BLaER1 treated with 17β-estradiol and CSF1 and Interleukin-3, amounts not matched to agents 10 nM and 100 nM (cell line): ENCODE data around the gene SH3RF1.

ENCODE experiments used
- H3K27ac ChIP-seq, 11 experiments: shearing (Covaris generic); formaldehyde crosslinking; 2 replicates each; pipeline ENCODE4 v1.8.1; 2022
- H3K27me3 ChIP-seq, 11 experiments: shearing (Covaris generic); formaldehyde crosslinking; 2 replicates each; pipeline ENCODE4 v1.8.1; 2022
- H3K36me3 ChIP-seq, 11 experiments: shearing (Covaris generic); formaldehyde crosslinking; 2 replicates each; pipeline ENCODE4 v1.8.1; 2022
- H3K4me1 ChIP-seq, 10 experiments: shearing (Covaris generic); formaldehyde crosslinking; 2 replicates each; pipeline ENCODE4 v1.8.1; 2022
- H3K4me2 ChIP-seq, 11 experiments: shearing (Covaris generic); formaldehyde crosslinking; 2 replicates each; pipeline ENCODE4 v1.8.1; 2022
- H3K4me3 ChIP-seq, 10 experiments: shearing (Covaris generic); formaldehyde crosslinking; 2 replicates each; pipeline ENCODE4 v1.8.1; 2022
- H3K9ac ChIP-seq, 11 experiments: shearing (Covaris generic); formaldehyde crosslinking; 2 replicates each; pipeline ENCODE4 v1.8.1; 2022
- H3K9me3 ChIP-seq, 11 experiments: shearing (Covaris generic); formaldehyde crosslinking; replicated peaks in 1 of 11; 2 replicates each; pipeline ENCODE4 v1.8.1; 2022
- H4K20me1 ChIP-seq, 11 experiments: shearing (Covaris generic); formaldehyde crosslinking; 2 replicates each; pipeline ENCODE4 v1.8.1; 2022
- Cebpa-rat ChIP-seq, 11 experiments: shearing (Covaris generic); IDR thresholded peaks; 2 replicates each; pipeline ENCODE4 v1.8.1; 2022

SH3RF1 gene

GRCh38 chr4:169270810-169271691 lies at the start of gene SH3RF1:
TSS of gene SH3RF1 (minus strand) at chr4:169270956. CDS start at chr4:169269212, 1,744 bp downstream.
- no peaks in the 10 kb centered on the region for H3K9me3 ChIP-seq
- H3K27me3 ChIP-seq, result peaks cover 0 to 3% (median 0%) of the 10 kb centered on the region in 11 experiments; a peak in 1 of 22 replicates
- peak within 1 kb of the TSS; percentile 83 to 99 (median 96) for H3K9ac ChIP-seq
- H3K4me1 ChIP-seq, result peaks cover 42 to 57% (median 48%) of the 10 kb centered on the region in 10 experiments
- no peak for TF ChIP-seq Cebpa-rat (IDR thresholded peaks at IDR 0.05)
- H4K20me1 ChIP-seq, result peaks cover 6 to 38% (median 29%) of the 10 kb centered on the region in 11 experiments; a peak in 16 of 22 replicates
- peak within 1 kb of the TSS; percentile 78 to 98 (median 93) for H3K4me2 ChIP-seq
- H3K4me3 ChIP-seq, result peak within 1 kb of the TSS; percentile 79 to 95 (median 92)
- peaks cover 0 to 25% (median 13%) of the 10 kb centered on the region in 11 experiments; a peak in 15 of 22 replicates for H3K36me3 ChIP-seq
- peak within 1 kb of the TSS; percentile 75 to 99 (median 98) for H3K27ac ChIP-seq

GRCh38 chr4:169315530-169316343 lies 45.0 kb upstream of the SH3RF1 start:
- TF ChIP-seq Cebpa-rat (IDR thresholded peaks at IDR 0.05), result no peak
- Histone ChIP-seq H3K27me3 (no peaks in the 10 kb centered on the region), H4K20me1 (no peaks in the 10 kb centered on the region), H3K4me1 (peaks cover 0 to 15% (median 11%) of the 10 kb centered on the region in 10 experiments; a peak in 15 of 20 replicates), H3K36me3 (no peaks in the 10 kb centered on the region), H3K27ac (no peak overlapping the region), H3K4me3 (no peak overlapping the region), H3K4me2 (peak overlapping the region in 8 of 11 experiments; percentile 28 to 70 (median 52); a peak in 15 of 22 replicates), H3K9ac (no peak overlapping the region), H3K9me3 (peaks cover 0 to 12% (median 5%) of the 10 kb centered on the region in 11 experiments; a peak in 9 of 22 replicates)

- Histone ChIP-seq H3K27ac (no peak overlapping the region), H3K4me2 (no peak overlapping the region; a peak in 1 of 22 replicates), H3K4me1 (peaks cover 0 to 15% (median 11%) of the 10 kb centered on the region in 10 experiments; a peak in 15 of 20 replicates), H3K36me3 (no peaks in the 10 kb centered on the region), H3K4me3 (no peak overlapping the region), H3K27me3 (no peaks in the 10 kb centered on the region), H3K9me3 (peaks cover 0 to 12% (median 5%) of the 10 kb centered on the region in 11 experiments; a peak in 9 of 22 replicates), H3K9ac (no peak overlapping the region), H4K20me1 (no peaks in the 10 kb centered on the region)
- TF ChIP-seq Cebpa-rat (IDR thresholded peaks at IDR 0.05), result no peak
Measured at GRCh38 chr4:169314906-169315305, 44.1 kb upstream of the SH3RF1 start.

GRCh38 chr4:169313732-169314131 lies 43.0 kb upstream of the SH3RF1 start:
- no peak overlapping the region for H3K9ac ChIP-seq
- peaks cover 0 to 13% (median 5%) of the 10 kb centered on the region in 11 experiments; a peak in 10 of 22 replicates for H3K9me3 ChIP-seq
- no peak overlapping the region for H3K4me2 ChIP-seq
- no peaks in the 10 kb centered on the region for H3K36me3 ChIP-seq
- H4K20me1 ChIP-seq, result no peaks in the 10 kb centered on the region
- no peak for TF ChIP-seq Cebpa-rat (IDR thresholded peaks at IDR 0.05)
- H3K4me1 ChIP-seq, result peaks cover 0 to 15% (median 11%) of the 10 kb centered on the region in 10 experiments; a peak in 15 of 20 replicates
- H3K27me3 ChIP-seq, result no peaks in the 10 kb centered on the region
- no peak overlapping the region for H3K4me3 ChIP-seq
- no peak overlapping the region for H3K27ac ChIP-seq

- Histone ChIP-seq H3K4me1 (peaks cover 0 to 15% (median 11%) of the 10 kb centered on the region in 10 experiments; a peak in 15 of 20 replicates), H3K27ac (no peak overlapping the region), H3K9ac (no peak overlapping the region), H4K20me1 (no peaks in the 10 kb centered on the region), H3K9me3 (peaks cover 1 to 15% (median 8%) of the 10 kb centered on the region in 11 experiments; a peak in 16 of 22 replicates), H3K4me3 (no peak overlapping the region), H3K4me2 (no peak overlapping the region), H3K36me3 (no peaks in the 10 kb centered on the region), H3K27me3 (no peaks in the 10 kb centered on the region)
- TF ChIP-seq Cebpa-rat (IDR thresholded peaks at IDR 0.05), result no peak
Measured at GRCh38 chr4:169312690-169313422, 42.1 kb upstream of the SH3RF1 start.

GRCh38 chr4:169311643-169312365 lies 41.0 kb upstream of the SH3RF1 start:
- no peak overlapping the region for H3K27ac ChIP-seq
- TF ChIP-seq Cebpa-rat (IDR thresholded peaks at IDR 0.05), result no peak
- H3K9me3 ChIP-seq, result peaks cover 0 to 13% (median 9%) of the 10 kb centered on the region in 11 experiments; a peak in 15 of 22 replicates
- H3K4me1 ChIP-seq, result peaks cover 0 to 15% (median 11%) of the 10 kb centered on the region in 10 experiments; a peak in 15 of 20 replicates
- H4K20me1 ChIP-seq, result no peaks in the 10 kb centered on the region
- no peak overlapping the region for H3K4me2 ChIP-seq
- H3K4me3 ChIP-seq, result no peak overlapping the region
- no peak overlapping the region for H3K9ac ChIP-seq
- no peaks in the 10 kb centered on the region for H3K36me3 ChIP-seq
- H3K27me3 ChIP-seq, result no peaks in the 10 kb centered on the region

GRCh38 chr4:169309326-169309967 lies 38.7 kb upstream of the SH3RF1 start:
- no peaks in the 10 kb centered on the region for H3K36me3 ChIP-seq
- no peaks in the 10 kb centered on the region for H4K20me1 ChIP-seq
- no peak overlapping the region for H3K27ac ChIP-seq
- no peaks in the 10 kb centered on the region for H3K4me1 ChIP-seq
- H3K9me3 ChIP-seq, result peaks cover 0 to 13% (median 9%) of the 10 kb centered on the region in 11 experiments; a peak in 15 of 22 replicates
- no peak overlapping the region for H3K4me3 ChIP-seq
- H3K4me2 ChIP-seq, result no peak overlapping the region
- H3K9ac ChIP-seq, result no peak overlapping the region
- no peak for TF ChIP-seq Cebpa-rat (IDR thresholded peaks at IDR 0.05)
- H3K27me3 ChIP-seq, result no peaks in the 10 kb centered on the region
